ENCODE measurements around the gene PYCARD.
A peak's percentile ranks its signal among the peaks of the same experiment; 100 is the strongest.
"Not testable (repeated sequence)": the region's sequence is repeated elsewhere in the genome, so short reads cannot be mapped to it uniquely, and the experiment has no call there.

The PYCARD gene

DNA sequence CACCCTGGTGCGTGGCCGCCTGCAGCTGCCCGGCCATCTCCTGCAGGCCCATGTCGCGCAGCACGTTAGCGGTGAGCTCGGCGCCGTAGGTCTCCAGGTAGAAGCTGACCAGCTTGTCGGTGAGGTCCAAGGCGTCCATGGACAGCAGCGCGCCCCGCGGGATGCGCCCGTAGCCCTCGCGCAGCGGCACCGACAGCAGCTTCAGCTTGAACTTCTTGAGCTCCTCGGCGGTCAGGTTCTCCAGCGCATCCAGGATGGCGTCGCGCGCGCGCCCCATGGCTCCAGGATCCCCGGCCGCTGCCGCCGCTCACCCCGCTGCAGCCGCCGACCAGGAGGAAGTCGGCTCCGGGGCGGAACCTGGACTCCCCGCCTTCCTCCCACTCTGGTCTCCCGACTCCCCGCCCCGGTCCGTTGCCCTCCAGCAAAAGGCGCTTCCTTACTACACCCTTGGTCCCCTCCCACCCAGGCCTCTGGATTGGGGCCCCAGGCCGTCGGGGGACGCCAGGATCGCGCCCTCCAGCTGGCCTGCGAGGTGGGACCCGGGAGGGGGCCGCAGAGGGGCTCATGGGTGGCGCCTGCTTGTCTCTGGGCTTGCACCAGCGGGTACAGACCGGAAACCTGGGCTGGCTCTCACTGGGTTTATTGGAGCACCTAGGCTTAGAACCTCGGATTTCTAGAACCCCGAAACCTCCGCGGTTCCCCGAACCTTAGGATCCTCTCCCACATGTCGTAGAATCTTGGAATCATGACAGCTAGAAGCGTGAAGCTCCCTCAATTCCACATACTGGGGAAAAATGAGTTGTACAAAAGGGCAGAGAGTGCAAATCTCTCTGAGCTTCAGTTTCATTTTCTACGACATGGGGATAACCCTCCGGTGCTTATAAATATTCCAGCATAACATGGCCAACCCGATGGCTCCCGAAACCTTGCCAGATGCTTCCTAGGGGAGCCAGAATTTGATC lies at the start of gene PYCARD:
Gene PYCARD, minus strand, starts transcription at position 347 of the 962 bp plus-strand sequence. Its CDS starts 70 bp downstream, at position 277.
- DNase-seq = peak; percentile 68

DNA sequence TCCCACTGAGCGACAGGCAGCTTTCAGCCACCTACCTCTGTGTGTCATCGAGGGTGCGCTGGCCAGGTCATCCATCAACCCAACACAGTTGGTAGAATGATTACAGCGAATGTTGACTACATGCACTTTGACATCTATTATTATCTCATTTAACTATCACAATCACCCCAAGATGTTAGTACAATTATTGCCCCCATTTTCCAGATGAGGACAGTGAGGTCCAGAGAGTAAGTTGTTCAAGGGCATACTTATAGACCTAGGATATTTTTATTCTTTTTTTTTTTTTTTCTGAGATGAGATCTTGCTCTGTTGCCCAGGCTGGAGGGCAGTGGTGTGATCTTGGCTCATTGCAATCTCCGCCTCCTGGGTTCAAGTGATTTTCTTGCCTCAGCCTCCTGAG lies 48.9 kb upstream of the PYCARD start:
- DNase-seq = no peak

DNA sequence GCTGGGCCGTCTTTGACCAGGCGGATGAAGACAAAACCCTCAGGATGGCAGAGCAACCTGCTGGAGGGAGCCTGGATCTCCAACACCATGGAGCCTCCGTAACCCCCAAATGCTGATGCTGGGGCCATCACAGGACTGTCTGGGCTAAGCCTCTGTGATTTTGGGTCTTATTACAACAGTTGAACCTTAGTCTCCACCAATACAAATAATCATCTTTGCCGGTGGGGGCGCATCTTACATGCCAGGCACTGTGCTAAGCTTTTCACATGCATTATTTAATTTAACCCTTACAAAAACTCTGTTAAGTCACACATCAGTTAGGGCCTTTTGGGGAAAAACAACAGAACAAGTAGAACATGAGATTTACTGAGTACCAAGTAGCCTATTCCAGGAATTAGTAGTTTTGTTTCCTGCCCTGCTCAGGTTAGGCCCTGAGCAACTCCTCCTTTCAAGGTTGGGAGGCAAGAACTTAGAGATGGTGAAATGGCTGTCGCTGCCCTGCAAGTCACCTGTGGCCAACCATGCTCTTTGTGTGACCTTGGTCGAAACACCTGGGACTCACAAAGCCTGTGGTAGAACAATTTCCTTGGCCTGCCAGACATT lies 48.3 kb upstream of the PYCARD start:
- no peak for DNase-seq

DNA sequence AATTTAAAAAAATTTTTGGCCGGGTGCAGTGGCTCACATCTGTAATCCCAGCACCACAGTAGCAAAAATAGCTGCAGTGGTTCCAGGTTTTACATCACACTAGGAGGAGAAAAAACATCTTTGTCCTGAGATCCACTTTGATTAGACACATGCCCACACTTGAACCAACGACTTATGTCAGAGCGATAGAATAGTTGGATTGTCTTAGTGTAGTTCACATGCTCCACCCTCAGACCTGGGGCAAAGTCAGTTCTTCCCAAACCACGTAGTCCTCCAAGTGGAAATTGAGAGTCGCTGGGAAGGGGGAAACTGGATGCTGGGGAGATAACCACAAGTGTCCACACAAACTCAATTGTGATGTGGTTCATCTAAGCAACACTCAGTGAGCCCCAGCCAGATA lies 45.8 kb upstream of the PYCARD start:
- DNase-seq = no peak

DNA sequence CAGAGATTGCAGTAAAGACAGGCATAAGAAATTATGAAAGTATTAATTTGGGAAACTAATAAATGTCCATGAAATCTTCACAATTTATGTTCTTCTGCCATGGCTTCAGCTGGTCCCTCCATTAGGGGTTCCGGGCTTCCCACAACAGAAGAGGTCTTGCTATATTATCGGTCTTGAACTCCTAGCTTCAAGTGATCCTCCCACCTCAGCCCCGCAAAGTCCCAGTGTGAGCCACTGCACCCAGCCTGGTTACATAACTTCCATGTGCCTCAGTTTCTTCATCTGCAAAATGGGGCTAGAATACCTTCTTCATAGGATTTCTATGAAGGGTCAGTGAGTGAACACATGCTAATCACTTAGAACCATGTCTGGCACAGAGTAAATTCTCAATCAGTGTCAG lies 43.7 kb upstream of the PYCARD start:
- DNase-seq = no peak

DNA sequence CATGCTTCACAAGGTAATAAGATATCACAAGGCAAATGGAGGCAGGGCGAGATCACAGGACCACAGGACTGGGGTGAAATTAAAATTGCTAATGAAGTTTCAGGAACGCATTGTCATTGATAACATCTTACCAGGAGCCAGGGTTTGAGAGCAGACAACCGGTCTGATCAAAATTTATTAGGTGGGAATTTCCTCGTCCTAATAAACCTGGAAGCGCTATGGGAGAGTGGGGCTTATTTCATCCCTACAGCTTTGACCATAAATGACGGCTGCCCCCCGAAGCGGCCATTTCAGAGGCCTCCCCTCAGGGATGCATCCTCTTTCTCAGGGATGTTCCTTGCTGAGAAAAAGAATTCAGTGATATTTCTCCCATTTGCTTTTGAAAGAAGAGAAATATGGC lies 43.0 kb upstream of the PYCARD start:
- not testable (repeated sequence) for DNase-seq

DNA sequence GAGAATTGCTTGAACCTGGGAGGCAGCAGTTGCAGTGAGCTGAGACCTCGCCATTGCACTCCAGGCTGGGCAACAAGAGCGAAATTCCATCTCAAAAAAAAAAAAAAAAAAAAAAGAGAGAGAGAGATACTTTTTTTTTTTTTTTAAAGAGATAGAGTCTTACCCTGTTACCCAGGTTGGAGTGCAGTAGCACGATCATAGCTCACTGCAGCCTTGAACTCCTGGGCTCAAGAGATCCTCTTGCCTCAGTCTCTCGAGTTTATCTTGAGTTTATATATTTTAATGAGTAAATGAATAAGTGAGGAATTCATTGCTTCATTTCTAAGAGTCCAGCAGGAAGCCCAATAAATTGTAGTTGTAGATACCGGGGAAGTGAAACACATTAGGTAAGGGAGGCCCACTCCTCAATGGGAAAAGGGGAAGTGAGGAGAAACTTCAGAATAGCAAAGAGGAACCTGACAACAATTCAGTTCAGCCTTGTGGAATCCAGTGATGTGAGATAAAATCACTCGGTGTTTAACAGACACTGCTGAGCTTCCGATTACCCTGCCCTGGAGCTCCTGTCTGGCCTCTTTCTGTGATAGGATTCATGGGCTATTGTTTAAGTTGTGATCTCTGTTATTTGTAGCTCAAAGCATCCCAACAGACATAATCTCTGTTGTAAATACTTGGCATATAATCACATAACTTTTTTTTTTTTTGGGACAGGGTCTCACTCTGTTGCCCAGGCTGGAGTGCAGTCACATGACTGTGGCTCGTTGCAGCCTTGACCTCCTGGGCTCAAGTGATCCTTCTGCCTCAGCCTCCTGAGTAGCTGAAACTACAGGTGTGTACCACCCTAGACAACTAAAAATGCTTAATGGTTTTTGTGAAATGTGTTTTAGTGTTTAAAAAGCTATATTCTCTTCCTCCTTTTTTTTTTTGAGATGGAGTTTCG lies 41.4 kb upstream of the PYCARD start:
- DNase-seq = no peak

DNA sequence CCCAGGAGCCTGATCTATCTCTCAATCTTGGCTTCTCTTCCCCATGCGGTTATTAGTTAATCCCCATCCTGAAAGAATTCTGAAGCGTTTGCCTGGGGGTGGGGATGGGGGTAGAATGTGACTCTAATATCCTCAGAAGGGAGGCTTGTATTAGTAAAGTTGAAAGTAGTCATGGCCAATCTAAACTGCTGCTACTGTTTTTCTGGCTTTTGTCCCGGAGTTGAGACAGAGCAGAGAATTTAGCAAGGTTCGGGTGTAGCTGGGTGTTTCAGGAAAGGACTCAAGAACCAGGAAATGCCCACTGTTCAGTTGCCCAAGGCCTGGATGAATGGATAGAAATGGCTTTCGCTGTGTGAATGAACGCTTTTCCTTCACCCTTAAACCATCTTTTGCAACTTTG lies 39.6 kb upstream of the PYCARD start:
- DNase-seq = no peak

DNA sequence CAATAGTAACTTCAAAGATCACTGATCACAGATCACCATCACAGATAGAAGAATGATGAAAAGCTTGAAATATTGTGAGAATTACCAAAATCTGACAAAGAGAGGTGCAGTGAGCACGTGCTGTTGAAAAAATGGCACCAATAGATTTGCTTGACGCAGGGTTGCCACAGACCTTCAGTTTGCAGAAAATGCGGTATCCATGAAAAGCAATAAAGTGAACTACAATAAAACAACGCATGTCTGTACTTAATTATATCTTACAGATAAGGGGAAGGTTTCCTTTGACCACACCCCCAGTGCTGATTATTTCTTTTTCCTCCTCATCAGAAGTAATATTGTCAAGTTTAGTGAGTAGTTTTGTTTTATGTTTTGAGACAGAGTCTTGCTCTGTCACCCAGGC lies 35.5 kb upstream of the PYCARD start:
- DNase-seq = no peak

DNA sequence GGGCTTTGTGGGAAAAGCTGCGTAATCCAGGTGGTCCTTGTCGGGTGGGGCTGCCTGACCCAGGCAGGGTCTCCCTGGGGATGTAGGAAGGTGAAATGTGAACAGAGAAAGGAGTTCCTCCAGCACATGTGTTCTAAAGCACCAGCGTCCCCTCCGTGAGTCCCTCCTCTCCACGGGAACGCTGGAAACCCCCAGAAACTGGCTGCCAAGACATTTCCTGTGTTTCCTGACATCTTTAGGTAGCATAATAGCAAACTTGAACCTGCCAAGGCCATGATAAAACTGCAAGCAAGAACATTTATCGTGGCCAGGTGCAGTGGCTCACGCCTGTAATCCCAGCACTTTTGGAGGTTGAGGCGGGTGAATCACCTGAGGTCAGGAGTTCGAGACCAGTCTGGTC lies 26.9 kb upstream of the PYCARD start:
- DNase-seq = no peak

DNA sequence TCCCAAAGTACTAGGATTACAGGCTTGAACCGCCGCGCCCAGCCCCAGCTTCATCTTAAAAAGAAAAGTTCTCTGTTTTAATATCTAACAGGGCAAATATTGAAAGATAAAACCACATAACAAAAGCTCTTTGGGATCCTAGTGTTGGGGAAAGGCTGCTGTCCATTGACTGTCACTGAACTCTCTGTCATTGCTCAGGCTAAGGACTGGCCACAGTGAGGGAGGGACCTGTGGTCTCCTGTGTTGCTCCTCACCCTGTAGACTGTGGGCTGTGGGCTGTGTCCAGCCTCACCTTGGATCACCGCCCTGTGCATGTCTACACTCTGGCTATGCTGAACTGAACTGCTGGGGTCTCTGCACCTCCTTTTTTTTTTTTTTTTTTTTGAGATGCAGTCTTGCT lies 25.6 kb upstream of the PYCARD start:
- DNase-seq = no peak

DNA sequence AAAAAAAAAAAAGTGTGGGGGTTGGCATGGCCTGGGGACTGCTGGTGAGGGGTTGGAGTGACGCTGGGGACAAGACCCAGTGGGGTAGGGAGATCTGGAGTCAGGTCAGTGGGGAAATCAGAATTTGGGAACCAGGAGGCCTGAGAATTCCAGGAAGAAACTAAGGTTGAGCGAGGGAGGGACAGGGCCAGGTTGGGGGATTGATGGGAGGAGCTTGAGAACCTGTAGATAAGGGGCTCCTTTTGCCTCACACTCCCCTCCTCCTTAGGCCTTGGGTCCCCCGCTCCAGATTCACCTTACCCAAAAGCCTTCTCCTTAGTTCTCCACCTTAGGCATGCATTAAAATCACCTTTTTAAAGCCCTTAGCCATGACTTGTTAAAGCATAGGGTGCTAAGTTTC lies 22.6 kb upstream of the PYCARD start:
- DNase-seq = no peak

DNA sequence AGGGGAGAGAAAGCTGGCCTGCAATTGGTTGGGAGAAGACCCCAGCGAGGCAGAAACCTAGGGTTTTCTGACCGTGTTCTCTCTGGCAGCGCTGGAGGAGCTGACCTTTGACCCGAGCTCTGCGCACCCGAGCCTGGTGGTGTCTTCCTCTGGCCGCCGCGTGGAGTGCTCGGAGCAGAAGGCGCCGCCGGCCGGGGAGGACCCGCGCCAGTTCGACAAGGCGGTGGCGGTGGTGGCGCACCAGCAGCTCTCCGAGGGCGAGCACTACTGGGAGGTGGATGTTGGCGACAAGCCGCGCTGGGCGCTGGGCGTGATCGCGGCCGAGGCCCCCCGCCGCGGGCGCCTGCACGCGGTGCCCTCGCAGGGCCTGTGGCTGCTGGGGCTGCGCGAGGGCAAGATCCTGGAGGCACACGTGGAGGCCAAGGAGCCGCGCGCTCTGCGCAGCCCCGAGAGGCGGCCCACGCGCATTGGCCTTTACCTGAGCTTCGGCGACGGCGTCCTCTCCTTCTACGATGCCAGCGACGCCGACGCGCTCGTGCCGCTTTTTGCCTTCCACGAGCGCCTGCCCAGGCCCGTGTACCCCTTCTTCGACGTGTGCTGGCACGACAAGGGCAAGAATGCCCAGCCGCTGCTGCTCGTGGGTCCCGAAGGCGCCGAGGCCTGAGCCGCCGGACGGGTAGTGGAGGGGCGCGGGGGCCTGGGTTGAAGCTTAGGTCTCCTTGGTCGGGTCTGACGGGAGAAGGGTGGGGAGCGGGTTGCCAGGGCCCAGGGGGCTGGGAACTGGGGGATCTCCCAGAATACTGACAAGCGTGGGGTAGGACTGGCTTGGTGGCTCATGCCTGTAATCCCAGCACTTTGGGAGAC lies 21.8 kb upstream of the PYCARD start:
- no peak for DNase-seq

DNA sequence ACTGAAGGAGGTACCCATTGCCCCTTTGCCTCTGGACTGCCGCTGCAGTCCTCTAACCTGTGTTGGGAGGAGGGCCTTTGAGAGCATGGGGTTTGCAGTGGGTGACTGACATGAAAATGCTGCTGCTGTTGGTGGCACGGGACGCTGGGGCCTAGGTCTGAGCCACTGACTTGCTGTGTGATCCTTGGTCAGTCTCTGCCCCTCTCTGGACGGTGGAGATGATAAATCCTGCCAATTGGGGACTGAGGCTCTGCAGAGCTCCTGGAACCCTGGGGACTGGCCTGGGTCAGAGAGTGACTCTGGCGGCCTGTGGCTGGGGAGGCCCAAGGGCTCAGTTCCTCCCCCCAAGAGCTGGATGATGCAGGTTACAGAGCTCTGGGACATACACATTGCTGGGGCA lies 20.5 kb upstream of the PYCARD start:
- DNase-seq = no peak

DNA sequence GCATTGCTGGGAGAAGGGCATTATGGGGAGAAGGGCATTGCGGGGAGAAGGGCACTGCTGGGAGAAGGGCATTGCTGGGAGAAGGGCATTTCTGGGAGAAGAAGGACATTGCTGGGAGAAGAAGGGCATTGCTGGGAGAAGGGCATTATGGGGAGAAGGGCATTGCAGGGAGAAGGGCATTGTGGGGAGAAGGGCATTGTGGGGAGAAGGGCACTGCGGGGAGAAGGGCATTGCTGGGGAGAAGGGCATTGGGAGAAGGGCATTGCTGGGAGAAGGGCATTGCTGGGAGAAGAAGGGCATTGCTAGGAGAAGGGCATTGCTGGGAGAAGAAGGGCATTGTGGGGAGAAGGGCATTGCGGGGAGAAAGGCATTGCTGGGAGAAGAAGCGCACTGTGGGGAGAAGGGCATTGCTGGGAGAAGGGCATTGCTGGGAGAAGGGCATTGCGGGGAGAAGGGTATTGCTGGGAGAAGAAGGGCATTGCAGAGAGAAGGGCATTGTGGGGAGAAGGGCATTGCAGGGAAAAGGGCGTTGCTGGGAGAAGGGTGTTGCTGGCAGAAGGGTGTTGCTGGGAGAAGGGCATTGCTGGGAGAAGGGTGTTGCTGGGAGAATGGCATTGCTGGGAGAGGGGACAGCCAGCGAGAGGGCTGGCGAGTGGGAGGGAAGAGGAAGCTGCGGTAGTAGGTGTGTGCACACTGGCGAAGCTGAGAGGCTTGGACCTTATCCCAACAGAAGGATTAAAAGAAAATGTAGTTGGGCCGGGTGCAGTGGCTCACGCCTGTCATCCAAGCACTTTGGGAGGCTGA lies 19.0 kb upstream of the PYCARD start:
- DNase-seq = no peak

DNA sequence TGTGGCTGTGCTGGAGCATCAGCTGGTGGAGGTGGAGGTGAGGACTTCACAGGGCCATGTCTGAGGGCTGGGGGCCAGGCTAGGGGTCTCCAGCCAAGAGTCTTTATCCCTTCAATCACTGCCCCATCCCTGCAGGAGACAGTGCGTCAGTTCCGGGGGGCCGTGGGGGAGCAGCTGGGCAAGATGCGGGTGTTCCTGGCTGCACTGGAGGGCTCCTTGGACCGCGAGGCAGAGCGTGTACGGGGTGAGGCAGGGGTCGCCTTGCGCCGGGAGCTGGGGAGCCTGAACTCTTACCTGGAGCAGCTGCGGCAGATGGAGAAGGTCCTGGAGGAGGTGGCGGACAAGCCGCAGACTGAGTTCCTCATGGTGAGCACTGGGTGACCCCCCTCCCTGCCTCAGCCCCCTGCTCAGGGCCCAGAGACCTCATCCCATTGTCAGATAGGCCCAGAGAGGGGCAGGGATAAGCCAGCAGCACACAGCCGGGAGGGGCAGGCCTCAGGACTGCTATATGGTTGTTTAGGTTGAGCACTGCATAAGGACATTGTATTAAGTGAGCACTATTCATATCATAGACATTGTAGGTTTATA lies 16.7 kb upstream of the PYCARD start:
- no peak for DNase-seq

DNA sequence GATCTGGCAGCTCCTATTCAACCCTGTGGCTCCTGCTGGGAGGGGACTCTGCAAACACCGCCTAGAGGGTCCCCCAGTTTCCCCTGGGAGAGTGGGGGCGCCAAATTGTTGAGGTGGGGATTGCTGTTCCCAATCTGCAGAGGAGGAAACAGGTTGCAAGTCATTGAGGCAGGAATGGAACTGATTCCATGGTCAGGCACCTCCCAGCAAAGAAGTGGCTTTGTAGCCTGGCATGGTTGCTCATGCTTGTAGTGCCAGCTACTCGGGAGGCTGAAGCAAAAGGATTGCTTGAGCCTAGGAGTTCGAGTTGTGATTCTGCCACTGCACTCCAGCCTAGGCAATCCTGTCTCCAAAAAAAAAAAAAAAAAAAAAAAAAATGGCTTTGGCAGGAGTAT lies 14.6 kb upstream of the PYCARD start:
- DNase-seq = no peak

DNA sequence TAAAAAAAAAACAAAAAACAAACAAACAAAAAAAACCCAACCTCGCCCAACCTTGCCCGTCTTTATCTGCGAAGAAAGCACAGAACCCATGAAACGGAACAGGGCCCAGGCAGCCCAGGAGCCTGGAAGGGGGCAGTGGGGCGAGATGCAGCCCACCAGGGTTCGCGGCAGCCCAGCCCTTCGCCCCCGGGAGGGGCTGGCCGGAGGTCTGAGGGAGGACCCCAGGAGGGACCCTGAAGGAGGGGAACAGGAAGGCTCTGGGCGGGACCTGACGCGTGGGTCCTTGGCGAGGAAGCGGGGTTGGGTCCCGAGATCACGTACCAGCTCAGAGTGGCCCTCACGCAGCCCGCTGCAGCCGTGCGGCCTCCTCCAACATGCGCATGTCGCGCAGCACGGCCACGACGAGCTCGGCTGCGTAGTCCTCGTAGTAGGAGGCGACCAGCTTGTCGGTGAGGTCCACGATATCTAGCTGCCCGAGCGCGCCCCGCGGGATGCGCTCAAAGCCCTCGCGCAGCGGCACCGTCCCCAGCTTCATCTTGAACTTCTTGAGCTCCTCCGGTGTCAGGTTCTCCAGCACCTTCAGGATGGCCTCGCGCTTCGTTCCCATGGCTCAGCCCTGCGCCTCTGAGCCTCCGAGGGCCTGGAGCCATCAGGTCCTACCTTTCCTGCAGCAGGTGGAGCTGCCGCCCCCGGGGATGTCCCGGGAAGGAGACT lies 14.0 kb upstream of the PYCARD start, which contains the start of gene PYDC1:
Gene PYDC1, minus strand, starts transcription at position 714 of the 714 bp plus-strand sequence. Its CDS starts 107 bp downstream, at position 607.
- no peak for DNase-seq

DNA sequence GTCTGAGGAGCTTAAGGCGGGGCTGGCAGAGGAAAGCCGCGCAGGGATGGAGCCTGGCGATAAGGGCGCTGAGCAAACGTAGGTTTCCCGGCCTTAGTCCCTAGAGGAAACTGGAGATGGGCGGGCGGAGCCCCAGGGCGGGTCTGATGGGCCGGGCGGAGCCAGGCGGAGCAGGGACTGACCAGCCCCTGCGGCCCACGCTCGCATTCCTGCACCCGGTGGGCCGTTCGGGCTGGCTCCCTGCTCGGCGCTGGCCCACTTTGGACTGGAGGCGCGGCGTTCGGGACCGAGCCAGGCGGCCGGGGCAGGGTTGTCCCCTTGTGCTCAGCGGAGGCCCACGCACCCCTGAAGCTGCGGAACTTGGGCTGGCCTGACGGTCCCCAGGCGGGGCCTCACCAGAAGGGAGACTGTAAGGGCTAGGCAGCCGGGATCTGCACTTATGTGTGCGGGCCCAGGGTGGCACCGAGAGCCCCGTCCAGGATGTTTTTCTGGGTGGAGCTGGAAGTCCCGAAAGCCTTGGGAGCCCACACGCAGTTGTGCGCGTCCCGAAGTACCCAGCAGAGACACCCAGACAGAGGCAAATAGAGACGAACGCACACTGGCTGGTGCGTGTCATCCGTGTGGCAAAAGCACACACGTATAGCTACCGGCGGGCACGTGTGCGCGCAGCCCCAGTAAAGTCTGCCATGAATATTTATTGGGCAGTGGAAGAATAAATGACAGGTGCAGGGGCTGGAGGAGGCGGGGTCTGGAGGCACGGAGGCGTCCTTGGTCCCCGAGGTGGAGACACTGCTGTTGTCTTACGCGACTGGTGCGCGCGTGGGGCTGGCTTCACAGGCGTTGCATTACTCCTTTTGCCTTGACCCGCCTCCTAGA lies 13.0 kb upstream of the PYCARD start:
- peak; percentile 70 for DNase-seq

Measured in EL (cell line).